Activated CD4-positive, alpha-beta T cell treated with anti-CD3 and anti-CD28 coated beads, Interleukin-2, amount 50 U/mL, for 1 hour (primary cell): ENCODE data around the gene RRP15.
"Not testable (repeated sequence)": the region's sequence is repeated elsewhere in the genome, so short reads cannot be mapped to it uniquely, and the experiment has no call there.

Experiments used
- DNase-seq: peaks from one replicate; pipeline ENCODE4 v3.0.0-alpha.2; 2020

The RRP15 gene

GRCh38 chr1:218297867-218298266 is 12.8 kb downstream of the RRP15 start:
- DNase-seq, result no peak

GRCh38 chr1:218298398-218298797 is 13.3 kb downstream of the RRP15 start:
- DNase-seq, result no peak

- DNase-seq, result no peak
Observed at GRCh38 chr1:218299416-218299815, 14.3 kb downstream of the RRP15 start.

DNA sequence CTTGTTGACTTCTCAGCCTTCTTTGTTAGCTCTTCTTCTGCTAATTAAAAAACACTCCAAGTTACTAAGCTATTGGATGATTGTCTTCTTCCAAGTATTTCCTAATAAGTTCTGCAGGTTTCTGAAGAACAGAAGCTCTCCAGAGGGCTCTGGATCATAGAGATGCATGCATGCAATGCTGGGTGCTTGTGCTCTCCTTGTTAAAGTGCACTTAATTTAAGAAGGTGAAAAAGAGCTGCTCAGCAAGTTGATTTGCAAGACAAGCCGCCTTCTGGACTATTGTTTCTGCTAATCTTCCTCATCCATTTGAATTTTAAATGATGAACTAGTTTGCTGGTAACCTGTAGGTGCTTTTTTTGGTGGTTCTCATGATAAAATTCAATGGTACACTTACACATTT is 16.1 kb downstream of the RRP15 start:
- no peak for DNase-seq

- DNase-seq, result no peak
Observed at GRCh38 chr1:218302155-218302554, 17.1 kb downstream of the RRP15 start.

DNA sequence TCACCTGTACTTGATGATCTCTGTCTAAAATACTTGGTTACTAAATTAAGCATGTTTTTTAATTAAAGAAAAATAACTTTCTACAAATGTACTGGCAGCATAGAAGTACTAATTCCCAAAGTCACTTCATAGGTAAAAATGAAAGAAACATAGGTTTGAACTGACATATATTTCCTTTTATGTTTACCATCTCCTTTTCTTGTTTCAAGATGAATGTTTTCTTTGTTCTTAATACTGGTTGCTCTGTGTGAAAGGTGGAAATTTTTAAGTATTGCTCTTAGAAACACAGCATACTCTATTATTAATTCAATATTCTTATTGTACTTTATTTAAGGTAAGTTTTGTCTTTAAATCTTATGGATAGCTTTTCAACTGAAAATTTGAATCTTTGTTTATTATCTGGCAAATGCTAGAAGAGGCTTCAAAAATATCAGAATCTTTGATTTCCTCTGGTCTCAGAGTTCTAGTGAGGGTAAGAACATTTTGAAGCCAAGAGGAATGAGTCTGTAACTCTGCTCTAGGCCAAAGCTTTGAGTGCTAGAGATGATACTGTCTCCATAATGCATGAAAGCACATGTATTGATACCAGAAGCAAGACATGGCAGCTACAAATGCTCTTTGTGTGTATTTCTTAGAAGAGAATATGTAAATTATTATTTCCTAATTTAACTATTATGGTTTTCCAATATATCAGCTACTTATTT is 18.2 kb downstream of the RRP15 start:
- DNase-seq, result no peak

DNA sequence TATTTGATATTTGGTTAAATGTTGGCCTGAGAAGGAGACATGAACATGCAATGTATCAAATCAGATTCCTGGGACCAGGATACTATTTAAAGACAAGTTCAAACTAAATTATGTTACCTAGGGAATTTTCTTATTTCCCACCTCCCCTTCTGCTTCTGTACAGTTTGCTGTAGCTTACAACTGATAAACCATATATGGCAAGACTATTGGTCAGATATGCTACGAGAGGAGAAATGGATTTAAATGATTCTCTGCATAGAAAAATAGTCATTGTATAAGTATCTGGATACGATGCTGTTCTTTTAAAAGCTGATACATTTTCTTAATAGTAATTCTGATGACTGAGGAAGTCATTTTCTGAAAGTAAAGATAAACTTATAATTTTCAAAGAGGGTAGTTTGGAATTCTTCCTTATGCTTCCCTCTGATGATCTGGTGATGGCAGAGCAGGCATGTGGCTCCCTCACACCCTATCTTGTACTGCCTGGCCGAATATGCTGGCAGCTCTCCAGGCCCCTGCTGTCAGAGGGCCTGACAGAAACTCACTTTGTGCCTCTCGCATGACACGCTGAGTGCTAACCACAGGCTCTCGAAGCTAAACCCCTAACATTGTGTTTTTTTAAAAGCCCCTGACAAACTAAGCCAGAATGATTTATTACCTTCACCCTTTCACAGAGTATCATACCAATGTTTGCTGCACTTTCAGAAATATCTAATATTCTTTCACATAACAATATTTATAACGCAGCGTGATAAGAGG is 19.4 kb downstream of the RRP15 start:
- no peak for DNase-seq

DNA sequence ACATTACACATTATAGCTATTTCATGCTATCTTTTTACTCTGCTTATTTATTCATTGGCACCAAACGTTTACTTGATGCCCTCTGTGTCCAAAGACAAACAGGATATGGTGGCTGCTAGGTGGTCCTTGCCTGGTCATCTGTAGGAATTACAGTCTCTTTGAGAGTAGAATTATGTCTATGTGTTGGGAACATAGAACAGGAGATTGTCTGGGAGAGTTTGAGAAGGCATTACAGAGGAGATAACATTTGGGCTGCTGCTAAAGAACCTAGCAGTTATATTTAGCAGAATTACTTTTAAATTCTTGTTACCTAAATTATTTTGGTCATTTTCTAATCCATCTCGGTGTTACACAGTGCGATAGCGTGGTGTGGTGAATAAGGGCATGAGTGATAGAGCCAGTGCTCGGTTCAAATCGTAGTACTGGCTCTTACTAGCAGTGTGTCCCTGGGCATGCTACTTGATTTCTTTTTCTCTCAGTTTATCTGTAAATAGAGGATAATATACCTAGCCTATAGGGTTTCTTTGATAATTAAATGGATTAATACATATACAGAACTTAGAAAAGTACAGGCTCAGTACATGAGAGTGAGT is 20.5 kb downstream of the RRP15 start:
- DNase-seq, result no peak

GRCh38 chr1:218312509-218312908 is 27.4 kb downstream of the RRP15 start:
- DNase-seq, result no peak

DNA sequence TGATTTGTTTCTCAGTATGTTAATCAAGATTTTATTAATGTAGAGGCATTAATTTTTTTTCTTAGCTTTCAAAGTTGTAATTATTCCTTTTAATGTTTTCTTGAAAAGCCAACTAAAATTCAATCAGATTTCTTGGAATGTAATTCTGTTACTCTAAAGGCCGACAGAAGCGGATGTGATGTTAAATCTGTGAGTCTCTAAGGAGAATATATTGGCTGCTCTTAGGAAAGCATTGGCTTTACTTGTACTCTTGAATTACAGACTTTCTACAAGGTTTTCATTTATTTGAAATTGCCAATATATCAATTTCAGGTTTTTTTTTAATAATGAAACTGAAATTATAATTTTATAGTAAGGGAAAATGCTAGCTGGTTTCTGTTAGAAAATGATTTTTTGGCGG is 29.2 kb downstream of the RRP15 start:
- no peak for DNase-seq

GRCh38 chr1:218315638-218316037 is 30.5 kb downstream of the RRP15 start:
- DNase-seq, result no peak

GRCh38 chr1:218317061-218317460 is 32.0 kb downstream of the RRP15 start:
- DNase-seq, result no peak

- not testable (repeated sequence) for DNase-seq
Observed at GRCh38 chr1:218320182-218320581, 35.1 kb downstream of the RRP15 start.

DNA sequence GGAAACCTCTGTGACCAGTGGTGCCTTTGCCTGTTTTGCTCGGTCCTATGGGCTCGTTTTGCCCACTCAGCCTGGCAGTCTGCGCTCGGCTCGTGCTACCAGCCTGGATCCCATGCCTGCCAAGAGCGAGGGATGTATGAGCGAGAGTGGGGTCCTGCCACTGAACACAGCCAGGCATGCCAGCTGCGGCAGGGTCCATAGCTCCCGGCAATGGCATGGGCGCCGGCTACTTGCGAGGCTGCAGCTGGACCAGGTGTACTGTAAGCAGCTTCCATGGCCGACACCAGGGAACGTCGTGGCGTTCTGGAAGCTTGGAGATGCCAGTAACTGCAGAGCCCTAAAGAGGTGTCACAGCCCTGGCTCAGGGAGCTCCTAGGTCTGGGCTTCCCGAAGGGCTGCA is 37.7 kb downstream of the RRP15 start:
- no peak for DNase-seq

DNA sequence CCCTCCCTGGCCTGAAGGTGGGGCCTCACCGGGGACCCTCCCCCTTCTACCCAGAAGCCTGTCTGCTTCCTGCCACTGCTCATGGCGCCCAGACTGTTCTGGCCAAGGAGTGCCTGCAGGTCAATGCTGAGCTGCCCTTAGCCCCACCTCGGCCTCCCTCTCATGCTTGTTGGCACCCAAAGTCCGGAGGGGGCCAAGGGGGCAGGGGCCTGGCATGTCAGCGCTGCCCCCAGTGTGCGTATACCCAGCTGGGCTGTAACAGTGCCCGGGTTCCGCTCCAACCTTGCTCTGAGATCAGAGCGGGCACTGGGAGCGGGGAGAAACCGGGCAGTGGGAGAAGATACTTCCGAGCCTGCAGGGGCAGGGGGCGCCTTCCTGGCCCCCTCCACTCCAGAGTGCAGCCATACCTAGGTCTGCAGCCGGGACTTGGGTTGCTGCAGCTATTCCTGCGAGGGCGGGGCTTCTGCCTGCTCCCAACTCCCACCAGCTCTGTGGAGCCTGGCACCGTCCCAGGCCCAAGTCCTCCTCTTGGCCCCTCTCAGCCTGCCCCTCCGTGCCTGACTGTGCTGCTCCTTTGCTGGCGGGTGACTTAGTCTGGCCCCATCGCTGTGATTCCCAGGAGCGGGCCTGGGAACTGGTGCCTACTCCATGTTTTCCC is 38.6 kb downstream of the RRP15 start:
- DNase-seq, result no peak

GRCh38 chr1:218324226-218324580 is 39.1 kb downstream of the RRP15 start:
- DNase-seq, result no peak

- DNase-seq, result no peak
Observed at GRCh38 chr1:218328769-218329168, 43.7 kb downstream of the RRP15 start.

GRCh38 chr1:218330043-218330623 is 45.0 kb downstream of the RRP15 start:
- no peak for DNase-seq

DNA sequence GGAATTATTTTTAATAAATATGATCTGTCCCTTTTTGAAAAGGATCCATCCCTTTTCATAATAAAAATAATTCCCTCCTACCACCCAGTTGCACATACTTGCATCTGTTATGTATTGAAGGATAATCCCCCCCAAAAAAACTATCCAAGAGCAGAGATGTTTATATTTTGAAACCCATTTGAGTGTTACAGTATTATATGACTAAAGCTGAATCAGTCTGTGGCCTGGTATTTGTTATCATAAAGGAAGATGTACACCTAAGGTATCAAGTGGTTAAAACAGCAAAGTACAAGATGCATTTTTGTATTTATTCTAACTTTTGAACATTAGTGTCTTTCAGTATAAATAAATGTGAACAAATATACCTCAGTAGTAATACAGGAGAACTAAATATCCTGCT is 47.3 kb downstream of the RRP15 start:
- no peak for DNase-seq

GRCh38 chr1:218336328-218336727 is 51.2 kb downstream of the RRP15 start:
- no peak for DNase-seq

- no peak for DNase-seq
Observed at GRCh38 chr1:218339267-218339831, 54.3 kb downstream of the RRP15 start.

DNA sequence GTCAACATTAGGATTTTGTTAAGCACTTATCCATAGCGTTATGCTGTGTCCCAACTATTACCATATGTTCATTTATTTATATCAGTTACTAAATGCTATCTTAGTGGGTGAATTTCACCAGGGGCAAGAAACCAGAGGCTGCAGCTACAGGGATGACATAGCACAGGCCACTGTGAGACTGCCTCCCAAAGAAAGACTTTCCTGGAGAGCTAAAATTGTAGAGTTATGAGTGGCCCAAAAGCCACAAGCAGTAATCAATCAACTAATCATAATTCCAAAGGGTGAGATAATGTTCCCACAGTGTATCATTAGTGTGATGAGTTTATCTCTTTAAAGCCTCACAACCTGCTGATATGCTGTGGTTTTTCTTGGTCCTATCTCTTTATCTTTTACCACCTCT is 56.2 kb downstream of the RRP15 start:
- DNase-seq, result no peak

DNA sequence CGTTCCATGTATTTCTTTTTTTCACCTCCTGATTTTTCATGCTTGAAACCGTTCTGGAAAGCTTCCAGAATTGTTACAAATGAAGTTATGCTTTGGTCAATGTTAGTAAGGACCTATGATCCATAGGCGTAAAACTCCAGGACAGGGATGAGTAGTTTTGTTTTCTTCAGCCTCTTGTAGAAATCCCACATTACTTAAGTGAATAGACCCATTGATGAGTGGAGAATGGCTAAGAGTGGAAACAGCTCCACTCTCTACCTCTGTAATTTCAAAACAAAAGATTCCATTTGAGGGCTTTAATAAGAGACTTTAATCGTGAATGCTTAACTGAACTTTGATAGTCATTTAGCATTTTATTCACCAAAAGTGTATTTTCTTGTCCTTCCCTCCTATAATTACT is 57.0 kb downstream of the RRP15 start:
- no peak for DNase-seq
